MM.1S (cell line): ENCODE data around the gene SRRT.

ENCODE experiments used
- EZH2phosphoT487 ChIP-seq: fragments of 300-600 bp; sonication (generic); IDR thresholded peaks from 2 replicates; pipeline ENCODE4 v1.6.1; 2018; ENCODE audit warnings: antibody characterized with exemption, low read length
- TF ChIP-seq, protein P1 (sequence below): fragments of 300-600 bp; sonication (generic); IDR thresholded peaks from 2 replicates; pipeline ENCODE4 v1.5.1; 2016; ENCODE audit warnings: antibody characterized with exemption, low read length, mixed read lengths

GRCh38 chr7:100852048-100852872, 22.6 kb upstream of the SRRT start, which contains the start of gene SLC12A9:
- TF ChIP-seq, protein P1, sequence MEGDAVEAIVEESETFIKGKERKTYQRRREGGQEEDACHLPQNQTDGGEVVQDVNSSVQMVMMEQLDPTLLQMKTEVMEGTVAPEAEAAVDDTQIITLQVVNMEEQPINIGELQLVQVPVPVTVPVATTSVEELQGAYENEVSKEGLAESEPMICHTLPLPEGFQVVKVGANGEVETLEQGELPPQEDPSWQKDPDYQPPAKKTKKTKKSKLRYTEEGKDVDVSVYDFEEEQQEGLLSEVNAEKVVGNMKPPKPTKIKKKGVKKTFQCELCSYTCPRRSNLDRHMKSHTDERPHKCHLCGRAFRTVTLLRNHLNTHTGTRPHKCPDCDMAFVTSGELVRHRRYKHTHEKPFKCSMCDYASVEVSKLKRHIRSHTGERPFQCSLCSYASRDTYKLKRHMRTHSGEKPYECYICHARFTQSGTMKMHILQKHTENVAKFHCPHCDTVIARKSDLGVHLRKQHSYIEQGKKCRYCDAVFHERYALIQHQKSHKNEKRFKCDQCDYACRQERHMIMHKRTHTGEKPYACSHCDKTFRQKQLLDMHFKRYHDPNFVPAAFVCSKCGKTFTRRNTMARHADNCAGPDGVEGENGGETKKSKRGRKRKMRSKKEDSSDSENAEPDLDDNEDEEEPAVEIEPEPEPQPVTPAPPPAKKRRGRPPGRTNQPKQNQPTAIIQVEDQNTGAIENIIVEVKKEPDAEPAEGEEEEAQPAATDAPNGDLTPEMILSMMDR = peak; percentile 93
- no peak for TF ChIP-seq EZH2phosphoT487
